Mesendoderm (in vitro differentiated cells): Measurements from ENCODE around the gene UBE2J2.

Source experiments
- DNase-seq: peaks from one replicate; pipeline ENCODE4 v3.0.0; 2013
- H2AK5ac ChIP-seq: 2 replicates; pipeline ENCODE4 v1.6.1; 2013; ENCODE audit warnings: low read length, inconsistent platforms
- H2BK120ac ChIP-seq: 2 replicates; pipeline ENCODE4 v1.6.1; 2013; ENCODE audit warnings: low read depth, mild to moderate bottlenecking, low read length, moderate library complexity, mixed read lengths
- H2BK15ac ChIP-seq: replicated peaks from 2 replicates; pipeline ENCODE4 v1.6.1; 2013; ENCODE audit warnings: low read depth, mild to moderate bottlenecking, moderate library complexity
- H2BK5ac ChIP-seq: 2 replicates; pipeline ENCODE4 v1.6.1; 2013; ENCODE audit warnings: low read length, inconsistent platforms
- H3K18ac ChIP-seq: 2 replicates; pipeline ENCODE4 v1.6.1; 2013; ENCODE audit warnings: mild to moderate bottlenecking, low read length, mixed read lengths
- H3K23ac ChIP-seq: one replicate; pipeline ENCODE4 v1.6.1; 2013; ENCODE audit warnings: low read length
- H3K27ac ChIP-seq: 2 replicates; pipeline ENCODE4 v1.5.1; 2013; ENCODE audit warnings: low read depth, mild to moderate bottlenecking, inconsistent platforms, low read length, moderate library complexity
- H3K27me3 ChIP-seq: 2 replicates; pipeline ENCODE4 v1.6.1; 2013; ENCODE audit warnings: low read length, control low read depth, mild to moderate bottlenecking, inconsistent platforms; ENCODE audit not compliant: insufficient read depth, poor library complexity
- H3K36me3 ChIP-seq: 2 replicates; pipeline ENCODE4 v1.6.1; 2013; ENCODE audit warnings: low read length, inconsistent platforms; ENCODE audit not compliant: control insufficient read depth, insufficient read depth
- H3K4ac ChIP-seq: one replicate; pipeline ENCODE4 v1.6.1; 2013; ENCODE audit warnings: low read depth, mild to moderate bottlenecking, low read length, moderate library complexity
- H3K4me1 ChIP-seq: 2 replicates; pipeline ENCODE4 v1.6.1; 2013; ENCODE audit warnings: low read depth, low read length, inconsistent platforms; ENCODE audit not compliant: control insufficient read depth
- H3K4me2 ChIP-seq: 2 replicates; pipeline ENCODE4 v1.6.1; 2013; ENCODE audit warnings: low read length
- H3K4me3 ChIP-seq: 2 replicates; pipeline ENCODE4 v1.5.1; 2013; ENCODE audit warnings: mild to moderate bottlenecking, low read length
- H3K56ac ChIP-seq: one replicate; pipeline ENCODE4 v1.6.1; 2013; ENCODE audit warnings: low read length
- H3K79me1 ChIP-seq: 2 replicates; pipeline ENCODE4 v1.6.1; 2013; ENCODE audit warnings: low read length, inconsistent platforms
- H3K79me2 ChIP-seq: 2 replicates; pipeline ENCODE4 v1.6.1; 2013; ENCODE audit warnings: mild to moderate bottlenecking, low read length; ENCODE audit not compliant: control insufficient read depth, insufficient read depth
- H3K9ac ChIP-seq: 2 replicates; pipeline ENCODE4 v1.6.1; 2013; ENCODE audit warnings: low read length, inconsistent platforms
- H4K5ac ChIP-seq: one replicate; pipeline ENCODE4 v1.6.1; 2013; ENCODE audit warnings: low read length
- H4K8ac ChIP-seq: one replicate; pipeline ENCODE4 v1.6.1; 2013; ENCODE audit warnings: low read depth, mild to moderate bottlenecking, control low read depth, low read length, moderate library complexity
- WGBS: extraction: QIAGEN DNeasy Blood & Tissue Kit; methylation state at CpG from one replicate; pipeline ENCODE4 v1.1.7; 2013; ENCODE audit warnings: low lambda C conversion rate, missing lambda C conversion rate; ENCODE audit not compliant: insufficient coverage; ENCODE audit errors: extremely low coverage; 5-methylcytosine and 5-hydroxymethylcytosine counted together

Gene UBE2J2

DNA sequence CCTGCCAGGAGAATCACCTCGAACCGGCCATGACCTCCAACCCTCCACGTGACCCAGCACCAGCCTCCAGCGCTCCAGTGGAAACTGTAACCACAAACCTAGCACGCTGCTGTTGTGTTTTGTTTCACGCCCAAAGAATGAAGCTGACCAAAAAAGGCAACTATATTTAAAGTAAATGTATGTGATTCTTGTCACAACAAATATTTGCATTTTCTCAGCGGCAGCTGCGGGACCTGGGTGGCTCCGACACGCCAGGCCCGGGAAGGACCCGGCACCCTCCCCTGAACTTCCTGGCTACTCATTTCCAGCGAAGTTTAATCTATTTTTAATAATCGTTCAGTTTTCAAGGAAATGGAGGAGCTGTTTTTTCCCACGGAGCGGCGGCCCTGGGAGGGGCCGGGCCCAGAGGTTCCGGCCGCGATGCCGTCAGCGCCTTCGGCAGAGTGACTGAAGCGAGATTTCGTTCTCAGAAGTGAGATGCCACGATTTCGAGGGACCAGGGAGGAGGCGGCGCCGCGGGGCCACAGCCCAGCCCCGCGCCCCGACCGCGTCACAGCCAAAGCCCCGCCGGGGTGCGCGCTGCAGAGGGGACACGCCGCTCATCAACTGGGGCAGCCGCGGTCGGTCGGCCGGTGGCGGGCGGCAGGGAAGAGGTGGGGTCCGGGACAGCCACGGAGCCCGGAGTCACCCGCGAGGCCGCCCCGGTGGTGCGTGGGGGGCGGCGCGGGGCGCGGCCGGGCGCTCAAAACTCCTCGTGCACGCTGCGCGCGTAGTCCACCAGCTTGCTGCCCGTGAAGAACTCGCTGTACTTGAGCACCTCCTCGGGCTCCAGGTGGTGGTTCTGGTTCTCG lies 56.7 kb downstream of the UBE2J2 start:
- no peak overlapping the region for H3K23ac ChIP-seq
- no peak overlapping the region for H3K18ac ChIP-seq
- no peak overlapping the region for H3K27ac ChIP-seq
- H3K4me2 ChIP-seq = no peak overlapping the region
- no peaks in the 10 kb centered on the region for H3K79me2 ChIP-seq
- no peak overlapping the region for H3K56ac ChIP-seq
- no peak overlapping the region for H2BK5ac ChIP-seq
- H3K4me3 ChIP-seq = no peak overlapping the region
- H3K79me1 ChIP-seq = no peaks in the 10 kb centered on the region
- no peak overlapping the region for H4K8ac ChIP-seq
- no peak overlapping the region for H2BK120ac ChIP-seq
- DNase-seq = no peak
- no peak overlapping the region for H4K5ac ChIP-seq
- no peak overlapping the region for H3K4ac ChIP-seq
- H2BK15ac ChIP-seq = no peak overlapping the region
- no peaks in the 10 kb centered on the region for H3K27me3 ChIP-seq
- no peaks in the 10 kb centered on the region for H3K36me3 ChIP-seq
- H2AK5ac ChIP-seq = no peak overlapping the region
- WGBS = no CpG with 5 or more reads among the region's 74 CpGs
- H3K9ac ChIP-seq = no peak overlapping the region
- no peaks in the 10 kb centered on the region for H3K4me1 ChIP-seq

DNA sequence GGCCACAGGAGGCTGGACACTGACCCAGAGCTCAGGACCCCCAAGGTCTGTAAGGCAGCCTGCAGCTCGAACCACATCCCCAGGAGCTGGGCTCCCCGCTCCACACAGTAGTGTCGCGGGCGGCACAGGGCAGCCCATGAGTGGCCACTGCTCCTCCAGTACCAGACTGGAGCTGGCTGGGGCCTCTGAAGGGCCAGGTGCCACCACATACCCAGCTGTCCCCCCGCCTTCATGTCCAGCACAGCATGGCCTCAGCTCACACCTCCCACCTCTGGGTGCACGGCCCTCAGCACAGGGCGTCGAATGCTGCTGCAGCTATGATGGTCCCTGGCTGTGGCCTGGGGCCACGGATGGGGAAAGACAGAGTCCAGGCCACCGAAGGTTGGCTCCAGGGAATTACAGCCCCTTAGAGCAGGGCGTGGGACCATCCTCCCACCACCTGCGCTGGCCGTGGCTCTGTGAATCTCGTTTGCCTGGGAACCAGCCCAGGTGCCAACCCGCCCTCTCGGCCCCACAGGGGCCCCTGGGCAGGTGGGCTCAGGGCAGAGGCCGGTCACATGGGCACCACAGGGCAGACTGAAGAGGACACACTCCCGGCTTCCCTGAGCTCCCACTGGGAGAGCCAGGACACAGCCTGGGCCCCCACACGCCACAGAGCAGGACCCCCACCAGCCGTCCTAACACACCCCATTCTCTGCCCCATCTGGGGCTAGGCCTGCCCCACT lies 57.6 kb downstream of the UBE2J2 start:
- H3K9ac ChIP-seq = no peak overlapping the region
- no peak overlapping the region for H3K27ac ChIP-seq
- no peak overlapping the region for H3K4ac ChIP-seq
- H3K79me1 ChIP-seq = no peaks in the 10 kb centered on the region
- no peak overlapping the region for H2BK15ac ChIP-seq
- no peak for DNase-seq
- no peak overlapping the region for H4K8ac ChIP-seq
- H3K4me1 ChIP-seq = no peaks in the 10 kb centered on the region
- H3K18ac ChIP-seq = no peak overlapping the region
- no peaks in the 10 kb centered on the region for H3K36me3 ChIP-seq
- no peak overlapping the region for H3K4me2 ChIP-seq
- no CpG with 5 or more reads among the region's 21 CpGs for WGBS
- H3K23ac ChIP-seq = no peak overlapping the region
- H3K56ac ChIP-seq = no peak overlapping the region
- H4K5ac ChIP-seq = no peak overlapping the region
- H3K79me2 ChIP-seq = no peaks in the 10 kb centered on the region
- no peak overlapping the region for H2BK5ac ChIP-seq
- H2BK120ac ChIP-seq = no peak overlapping the region
- no peak overlapping the region for H3K4me3 ChIP-seq
- H3K27me3 ChIP-seq = no peaks in the 10 kb centered on the region
- no peak overlapping the region for H2AK5ac ChIP-seq

DNA sequence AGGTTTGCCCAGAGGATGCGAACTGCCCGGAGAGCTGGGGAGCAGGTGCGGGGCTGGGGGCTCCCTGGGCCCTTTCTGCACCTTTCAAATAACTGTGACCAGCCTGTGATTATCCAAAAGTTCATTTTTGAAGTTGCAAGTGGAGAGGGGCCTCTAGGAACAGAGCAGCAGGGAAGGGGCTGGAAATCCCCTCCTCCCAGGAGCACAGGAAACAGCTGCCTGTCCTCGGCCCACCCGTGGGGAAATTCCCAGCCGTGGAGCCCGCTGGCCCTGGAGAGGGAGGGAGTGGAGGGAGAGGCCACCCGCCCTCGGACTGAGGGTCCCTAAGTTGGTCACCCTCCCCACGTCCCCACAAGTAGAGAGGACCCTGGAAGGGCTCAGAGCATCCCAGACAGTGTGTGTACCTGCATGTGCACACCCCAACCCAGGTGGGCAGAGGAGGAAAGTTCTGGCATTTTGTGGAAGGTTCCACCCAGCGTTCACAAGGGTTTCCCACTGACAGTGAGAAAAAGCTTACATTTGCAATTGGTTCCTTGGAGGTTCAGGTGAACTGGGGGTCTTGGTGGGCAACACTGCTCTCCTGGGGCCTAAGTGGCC lies 58.5 kb downstream of the UBE2J2 start:
- H3K79me1 ChIP-seq = no peaks in the 10 kb centered on the region

DNA sequence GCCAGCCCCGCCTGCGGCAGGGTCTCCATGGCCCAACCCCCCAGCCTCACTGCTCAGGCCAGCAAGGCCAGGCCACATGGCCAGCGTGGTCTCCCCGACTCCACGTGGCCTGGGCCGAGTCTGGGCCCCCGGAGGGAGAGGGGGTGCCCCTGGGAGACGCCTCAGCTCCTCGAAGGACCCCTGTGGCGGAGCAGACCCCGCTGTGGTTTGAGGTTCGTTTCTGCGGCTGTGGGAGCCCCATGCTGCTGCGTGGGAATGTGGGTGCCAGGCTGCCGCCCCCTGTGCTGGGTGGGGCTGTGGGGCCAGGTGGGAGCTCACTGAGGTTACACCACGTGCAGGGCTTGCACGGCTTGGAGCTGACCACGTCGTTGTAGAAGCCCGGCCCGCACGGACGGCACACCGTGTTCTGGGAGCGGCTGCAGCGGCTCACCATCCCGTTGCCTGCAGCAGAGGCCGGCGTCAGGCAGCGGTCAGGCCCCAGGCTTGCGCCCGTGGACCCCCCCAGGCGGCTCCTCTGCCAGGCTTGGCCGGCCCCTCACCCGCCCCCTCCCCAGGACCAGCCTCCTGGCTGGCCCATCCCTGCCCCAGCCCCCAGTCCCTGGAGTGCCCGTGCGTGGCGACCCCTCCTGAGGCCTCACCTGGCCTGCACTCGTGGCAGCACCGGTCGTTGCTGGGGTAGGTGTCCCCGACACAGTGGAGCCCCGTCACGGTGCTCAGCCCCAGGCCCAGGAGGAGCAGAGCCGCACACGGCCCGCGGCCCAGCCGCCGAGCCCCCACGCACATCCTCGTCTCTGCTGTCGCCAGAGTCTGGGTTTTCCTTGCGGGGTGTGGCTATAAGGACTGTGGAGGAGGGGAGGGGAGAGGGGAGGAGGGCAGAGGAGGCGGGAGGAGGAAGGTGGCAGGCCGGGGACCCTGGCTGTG lies 60.0 kb downstream of the UBE2J2 start, which contains the start of gene TNFRSF4:
Gene TNFRSF4, minus strand, starts transcription at position 809 of the 921 bp plus-strand sequence. Its CDS starts 26 bp downstream, at position 783.
- H3K27me3 ChIP-seq = no peaks in the 10 kb centered on the region
- no peak within 1 kb of the TSS for H3K27ac ChIP-seq
- H3K56ac ChIP-seq = no peak within 1 kb of the TSS
- WGBS = no CpG with 5 or more reads among the region's 56 CpGs
- H2AK5ac ChIP-seq = no peak within 1 kb of the TSS
- no peak within 1 kb of the TSS for H2BK120ac ChIP-seq
- H2BK15ac ChIP-seq = no peak within 1 kb of the TSS
- DNase-seq = no peak
- H3K4me1 ChIP-seq = no peaks in the 10 kb centered on the region
- no peak within 1 kb of the TSS for H3K4me3 ChIP-seq
- H3K36me3 ChIP-seq = no peaks in the 10 kb centered on the region
- H3K4me2 ChIP-seq = no peak within 1 kb of the TSS
- H3K23ac ChIP-seq = no peak within 1 kb of the TSS
- H3K4ac ChIP-seq = no peak within 1 kb of the TSS
- no peak within 1 kb of the TSS for H3K9ac ChIP-seq
- H4K8ac ChIP-seq = no peak within 1 kb of the TSS
- H2BK5ac ChIP-seq = no peak within 1 kb of the TSS
- H3K18ac ChIP-seq = no peak within 1 kb of the TSS
- no peaks in the 10 kb centered on the region for H3K79me1 ChIP-seq
- no peaks in the 10 kb centered on the region for H3K79me2 ChIP-seq
- no peak within 1 kb of the TSS for H4K5ac ChIP-seq

More for the DNA sequence above, 58.5 kb downstream of the UBE2J2 start:
- Histone ChIP-seq H3K18ac (no peak overlapping the region), H3K79me2 (no peaks in the 10 kb centered on the region), H3K23ac (no peak overlapping the region), H3K27me3 (no peaks in the 10 kb centered on the region), H3K36me3 (no peaks in the 10 kb centered on the region), H4K8ac (no peak overlapping the region), H3K4ac (no peak overlapping the region), H4K5ac (no peak overlapping the region), H2BK5ac (no peak overlapping the region), H3K9ac (no peak overlapping the region), H3K56ac (no peak overlapping the region), H2BK120ac (no peak overlapping the region), H2AK5ac (no peak overlapping the region), H3K4me2 (no peak overlapping the region), H3K4me3 (no peak overlapping the region), H3K4me1 (no peaks in the 10 kb centered on the region), H3K27ac (no peak overlapping the region), H2BK15ac (no peak overlapping the region)
- DNase-seq = no peak
- no CpG with 5 or more reads among the region's 11 CpGs for WGBS

DNA sequence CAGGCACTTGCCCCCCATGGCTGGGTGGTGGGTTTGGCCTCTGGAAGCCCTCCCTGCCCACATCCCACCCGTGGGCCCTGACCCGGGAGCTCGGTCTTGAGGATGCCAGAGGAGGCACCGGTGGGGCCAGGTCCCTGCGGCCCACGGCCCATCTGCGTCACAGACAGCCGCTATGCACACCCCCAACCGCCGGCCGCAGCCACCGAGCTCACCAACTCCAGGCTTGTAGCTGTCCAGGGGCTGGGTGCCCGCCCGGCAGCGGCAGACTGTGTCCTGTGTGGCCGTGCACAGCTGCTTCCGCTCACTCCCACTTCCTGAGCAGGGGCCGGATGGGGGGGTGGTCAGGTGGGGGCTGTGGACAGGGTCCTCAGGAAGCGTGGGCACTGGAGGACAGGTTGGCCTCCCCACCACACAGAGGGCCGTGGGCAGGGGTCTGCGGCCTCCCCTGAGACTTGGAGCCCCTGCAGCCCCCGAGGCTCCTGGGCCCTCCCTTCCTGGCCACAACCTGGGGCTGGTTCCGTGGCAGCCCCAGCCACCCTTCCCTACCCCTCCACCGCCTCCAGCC lies 60.8 kb downstream of the UBE2J2 start:
- no peaks in the 10 kb centered on the region for H3K27me3 ChIP-seq
- H4K5ac ChIP-seq = no peak overlapping the region
- H3K79me1 ChIP-seq = no peaks in the 10 kb centered on the region
- no peak overlapping the region for H3K27ac ChIP-seq
- H3K56ac ChIP-seq = no peak overlapping the region
- no CpG with 5 or more reads among the region's 24 CpGs for WGBS
- H3K23ac ChIP-seq = no peak overlapping the region
- H3K36me3 ChIP-seq = no peaks in the 10 kb centered on the region
- no peak overlapping the region for H2BK5ac ChIP-seq
- no peak overlapping the region for H3K9ac ChIP-seq
- no peaks in the 10 kb centered on the region for H3K79me2 ChIP-seq
- no peak overlapping the region for H3K18ac ChIP-seq
- no peak overlapping the region for H2BK15ac ChIP-seq
- DNase-seq = no peak
- H3K4ac ChIP-seq = no peak overlapping the region
- no peak overlapping the region for H3K4me3 ChIP-seq
- H2BK120ac ChIP-seq = no peak overlapping the region
- H3K4me1 ChIP-seq = no peaks in the 10 kb centered on the region
- H2AK5ac ChIP-seq = no peak overlapping the region
- H3K4me2 ChIP-seq = no peak overlapping the region
- H4K8ac ChIP-seq = no peak overlapping the region
